Activated CD8-positive, alpha-beta memory T cell treated with anti-CD3 and anti-CD28 coated beads for 4 hours (primary cell): ENCODE results near the gene SPEG.

Experiments used
- DNase-seq, 2 donors: peaks; one replicate each; pipeline ENCODE4 v3.0.0-alpha.2; 2020; ENCODE audit warnings: low read depth in 2 of 2

The SPEG gene

DNA sequence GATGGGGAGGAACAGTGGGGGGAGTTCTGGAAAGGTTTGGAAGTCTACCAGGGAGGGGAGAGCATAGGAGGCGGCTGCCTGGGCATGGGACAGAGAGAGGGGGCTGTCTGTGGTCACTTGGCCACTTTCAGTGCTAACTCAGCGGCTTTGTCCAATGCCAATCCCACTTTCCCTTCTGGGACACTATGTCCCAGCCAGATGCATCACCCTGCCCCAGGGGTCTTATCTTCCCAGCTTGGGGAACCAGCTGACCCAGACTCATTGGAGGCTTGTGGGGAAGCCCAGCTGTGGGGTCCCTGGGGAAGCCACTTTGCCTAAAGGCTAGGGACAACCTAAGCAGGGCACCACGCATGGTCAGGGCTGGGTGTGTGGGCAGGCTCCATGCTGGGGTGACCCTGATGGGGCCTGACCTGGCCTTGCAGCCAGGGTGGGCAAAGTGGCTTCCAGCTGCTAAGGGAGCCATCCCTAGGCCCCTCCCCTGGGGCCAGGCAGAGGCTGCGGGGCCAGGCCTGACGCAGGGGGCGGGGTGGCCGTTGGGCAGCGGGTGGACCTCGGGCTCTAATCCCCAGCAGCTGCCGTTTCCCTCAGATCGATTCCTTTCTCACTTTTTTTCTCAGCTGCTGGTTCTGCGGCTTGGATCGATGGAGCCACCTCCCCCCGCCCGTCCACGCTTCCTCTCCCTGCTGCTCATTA is 78.0 kb downstream of the SPEG start:
- DNase-seq: no peak

DNA sequence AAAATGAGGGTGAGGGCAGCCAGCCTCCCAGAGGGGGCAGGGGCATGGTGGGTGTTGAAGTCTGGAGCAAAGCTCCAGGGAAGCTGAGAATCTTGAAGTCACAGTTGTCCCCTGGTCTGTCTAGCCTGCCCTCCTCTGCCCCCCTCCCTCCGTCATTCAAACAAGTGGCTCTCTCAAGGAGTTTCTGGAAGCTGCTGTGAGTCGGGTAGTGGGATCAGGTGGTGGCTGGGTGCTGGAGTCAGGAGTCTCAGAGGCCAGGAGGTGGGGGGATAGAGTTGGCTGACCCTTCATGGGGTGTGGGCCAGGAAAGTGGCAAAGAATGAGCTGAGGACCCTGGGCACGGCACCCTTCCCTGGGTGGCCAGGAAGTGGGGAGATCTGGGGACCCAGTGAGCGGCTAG is 79.1 kb downstream of the SPEG start:
- no peak for DNase-seq

DNA sequence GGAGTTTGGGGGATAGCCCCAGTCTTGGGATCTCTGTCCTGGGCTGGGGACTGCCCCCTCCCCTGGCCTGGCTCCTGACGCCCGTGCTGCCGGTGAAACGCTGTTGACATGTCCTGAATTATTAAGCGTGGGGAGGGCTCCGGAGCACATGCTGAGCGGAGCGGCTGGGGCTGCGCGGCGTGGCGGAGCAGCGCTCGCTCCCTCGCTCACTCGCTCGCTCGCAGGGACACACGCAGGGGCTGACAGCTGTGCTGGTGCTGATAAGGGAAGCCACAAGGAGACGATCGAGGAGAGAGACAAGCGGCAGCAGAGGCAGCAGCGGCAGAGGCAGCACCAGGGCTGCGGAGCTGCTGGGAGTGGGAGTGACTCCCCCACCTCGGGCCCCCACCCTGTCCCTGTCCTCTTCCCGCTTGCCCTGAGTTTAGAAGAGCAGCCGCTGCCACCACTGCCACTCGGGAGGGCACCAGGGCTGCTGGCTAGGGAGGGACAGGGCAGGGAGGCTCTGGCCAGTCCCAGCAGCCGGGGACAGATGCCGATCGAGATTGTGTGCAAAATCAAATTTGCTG is 79.6 kb downstream of the SPEG start, which contains the start of gene ASIC4:
Gene ASIC4, plus strand, starts transcription at position 287 of the 566 bp plus-strand sequence. Its CDS starts 243 bp downstream, at position 530.
- no peak for DNase-seq

DNA sequence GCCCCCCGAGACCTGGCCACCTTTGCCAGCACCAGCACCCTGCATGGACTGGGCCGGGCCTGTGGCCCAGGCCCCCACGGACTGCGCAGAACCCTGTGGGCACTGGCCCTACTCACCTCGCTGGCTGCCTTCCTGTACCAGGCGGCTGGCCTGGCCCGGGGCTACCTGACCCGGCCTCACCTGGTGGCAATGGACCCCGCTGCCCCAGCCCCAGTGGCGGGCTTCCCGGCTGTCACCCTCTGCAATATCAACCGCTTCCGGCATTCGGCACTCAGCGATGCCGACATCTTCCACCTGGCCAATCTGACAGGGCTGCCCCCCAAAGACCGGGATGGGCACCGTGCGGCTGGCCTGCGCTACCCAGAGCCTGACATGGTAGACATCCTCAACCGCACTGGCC is 80.2 kb downstream of the SPEG start:
- DNase-seq: no peak

DNA sequence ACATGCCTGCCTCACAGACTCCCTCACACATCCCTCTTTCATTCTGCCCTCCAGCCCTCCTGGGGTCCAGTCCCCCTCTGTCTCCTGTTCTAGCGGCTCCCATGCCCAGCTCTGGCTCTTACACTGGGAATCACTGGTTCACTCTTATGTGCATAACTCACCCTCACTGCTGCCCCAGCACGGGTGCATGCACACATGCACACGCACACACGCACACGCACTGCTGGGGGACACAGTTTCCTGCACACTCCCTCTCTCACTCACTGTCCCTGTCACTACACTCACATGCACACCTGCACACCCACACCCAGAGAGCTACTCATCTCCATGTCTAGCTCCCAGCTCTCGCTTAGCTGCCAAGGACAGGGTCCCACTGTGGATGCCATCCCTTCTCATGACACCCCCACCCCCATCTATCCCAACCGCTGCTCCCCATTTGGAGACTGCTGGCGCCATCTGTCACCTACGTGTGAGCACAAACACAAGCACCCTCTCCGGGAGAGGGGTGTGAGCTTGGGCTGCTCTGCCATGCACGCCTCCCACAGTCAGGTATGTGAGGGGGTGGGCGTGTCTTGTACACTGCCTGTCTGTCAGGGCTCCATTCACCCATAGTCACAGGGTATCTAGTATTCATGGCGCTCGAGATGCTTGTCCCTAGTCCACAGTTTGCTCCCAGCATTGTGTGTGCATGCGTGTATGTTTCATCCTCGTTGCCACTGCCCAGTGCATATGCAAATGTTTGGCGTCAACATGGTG is 81.4 kb downstream of the SPEG start:
- no peak for DNase-seq

DNA sequence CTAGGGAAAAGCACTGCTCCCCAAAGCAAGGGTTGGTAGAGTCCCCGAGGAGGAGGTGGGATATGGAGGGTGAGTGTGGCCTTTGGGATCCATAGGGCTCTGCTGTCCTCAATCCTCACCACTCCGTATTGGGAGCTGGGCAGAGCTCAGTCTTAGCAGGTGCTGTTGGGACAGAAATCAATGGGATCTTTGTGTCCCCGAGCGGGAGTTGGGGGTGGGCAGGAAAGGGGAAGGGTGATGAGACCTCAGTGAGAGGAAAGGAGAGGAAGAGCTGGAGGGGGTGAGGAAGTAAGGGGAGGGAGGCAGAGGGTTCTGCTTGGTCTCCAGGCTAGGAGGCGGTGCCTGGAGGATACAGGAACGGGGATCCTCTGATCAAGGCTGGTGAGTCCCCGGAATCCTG is 82.2 kb downstream of the SPEG start:
- no peak for DNase-seq

DNA sequence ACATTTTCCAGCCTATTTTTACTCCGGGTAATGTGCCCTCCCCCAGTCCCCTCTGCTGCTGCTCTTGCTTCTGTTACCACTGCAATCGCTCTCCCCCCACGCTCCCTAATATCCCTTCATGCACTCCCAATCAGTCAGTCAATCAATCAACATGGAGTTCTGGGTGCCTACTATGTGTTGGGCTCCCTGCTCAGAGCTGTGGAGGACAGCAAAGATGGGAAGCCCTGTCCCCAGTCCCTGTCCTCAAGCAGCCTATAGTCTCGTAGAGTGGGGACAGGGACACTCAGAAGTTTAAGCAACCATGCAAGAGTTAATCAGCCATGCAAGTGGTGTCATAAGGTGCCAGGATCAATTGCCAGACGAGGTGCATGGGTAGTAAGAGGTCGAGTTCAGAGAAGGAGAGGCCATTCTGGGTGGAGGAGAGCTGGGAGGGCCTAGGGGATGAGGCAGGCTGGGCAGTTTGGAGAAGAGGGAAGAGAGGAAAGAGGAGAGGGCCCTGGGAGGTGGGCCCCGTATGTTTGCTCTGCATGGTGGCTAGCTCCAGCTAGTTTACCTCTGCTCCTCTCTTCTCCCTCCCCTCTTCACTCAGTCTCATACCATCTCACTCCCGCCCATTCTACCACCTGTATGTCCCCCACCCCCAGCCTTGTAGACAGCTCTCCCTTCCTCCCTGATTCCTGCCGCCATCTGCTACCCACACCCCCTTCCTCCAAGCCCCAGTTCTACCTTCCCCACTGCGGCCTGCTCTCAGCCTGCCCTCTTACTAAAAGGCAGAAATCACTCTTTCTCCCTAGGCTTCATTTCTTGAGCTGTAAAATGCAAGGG is 83.5 kb downstream of the SPEG start:
- DNase-seq: no peak

DNA sequence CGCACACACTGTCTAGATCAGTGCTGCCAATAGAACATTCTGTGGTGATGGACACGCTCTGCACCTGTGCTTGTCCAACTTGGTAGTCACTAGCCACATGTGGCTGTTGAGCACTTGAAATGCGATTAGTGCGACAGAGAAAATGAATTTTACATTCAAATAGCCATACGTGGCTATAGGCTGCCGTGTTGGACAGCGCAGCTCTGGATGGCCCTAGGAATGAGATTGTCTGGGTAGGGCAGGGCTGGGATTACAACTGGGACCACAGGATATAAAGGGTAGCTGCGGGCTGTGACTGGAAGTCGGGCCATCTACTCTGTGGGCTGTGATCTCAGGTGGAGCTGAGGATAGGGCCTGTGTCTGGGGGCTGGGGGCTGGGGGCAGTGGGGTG is 84.9 kb downstream of the SPEG start:
- no peak for DNase-seq

DNA sequence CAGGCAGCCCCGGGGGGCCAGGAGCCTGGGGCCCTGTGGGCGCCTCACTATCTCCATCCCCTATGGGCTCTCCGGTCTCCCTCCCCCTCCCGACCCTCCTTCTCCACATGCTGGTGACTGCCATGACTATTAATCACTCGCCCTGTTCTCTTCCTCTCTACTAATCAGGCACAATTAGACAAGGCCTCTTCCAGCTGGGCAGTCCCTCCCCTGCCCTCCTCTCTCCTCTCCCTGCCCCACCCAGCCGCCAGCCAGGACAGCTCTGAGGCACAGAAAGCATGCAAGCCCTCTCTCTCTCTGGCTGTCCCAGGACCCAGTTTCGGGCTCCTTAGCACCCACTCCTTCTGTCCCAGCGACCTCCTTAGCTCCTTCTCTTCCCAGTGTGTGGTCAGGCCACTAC is 85.4 kb downstream of the SPEG start:
- DNase-seq: no peak

DNA sequence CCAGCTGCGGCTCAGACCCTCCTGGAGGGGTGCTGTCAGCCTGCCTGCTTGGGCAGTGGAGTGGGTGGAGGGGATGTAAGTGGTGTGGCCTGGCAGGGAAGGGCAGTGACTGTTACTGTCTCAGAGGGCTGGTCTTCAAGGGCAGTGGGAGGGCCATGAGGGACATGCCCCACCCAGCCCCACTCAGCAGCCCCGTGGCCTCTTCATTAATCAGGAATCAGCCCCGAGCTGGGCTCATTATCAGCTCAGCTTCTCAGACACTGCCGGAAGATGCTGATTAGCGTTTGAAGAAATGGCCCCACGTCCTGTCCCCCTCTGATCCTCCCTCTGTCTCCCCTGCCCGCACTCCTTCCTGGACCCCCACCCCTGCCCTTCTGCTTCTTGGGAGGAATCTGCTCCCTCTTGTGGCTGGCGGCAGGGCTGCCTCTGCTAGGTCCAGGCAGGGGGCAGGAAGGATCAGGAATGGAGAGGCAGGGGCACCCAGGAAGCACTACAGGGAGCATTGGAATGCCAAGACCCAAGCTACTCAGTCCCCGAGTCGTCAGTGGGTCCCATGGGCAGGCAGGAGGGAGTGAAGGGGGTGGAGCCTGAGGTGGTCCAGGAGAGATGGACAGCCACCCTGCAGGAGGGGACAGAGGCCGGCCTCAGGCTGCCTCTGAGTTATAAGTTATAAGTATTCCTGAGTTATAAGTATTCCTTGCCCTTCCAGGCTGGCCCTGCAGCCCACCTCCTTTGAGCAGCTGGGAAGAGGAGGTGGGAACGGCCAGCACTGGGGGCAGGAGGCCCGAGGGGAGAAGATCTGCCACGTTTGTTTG is 86.6 kb downstream of the SPEG start:
- DNase-seq: no peak

DNA sequence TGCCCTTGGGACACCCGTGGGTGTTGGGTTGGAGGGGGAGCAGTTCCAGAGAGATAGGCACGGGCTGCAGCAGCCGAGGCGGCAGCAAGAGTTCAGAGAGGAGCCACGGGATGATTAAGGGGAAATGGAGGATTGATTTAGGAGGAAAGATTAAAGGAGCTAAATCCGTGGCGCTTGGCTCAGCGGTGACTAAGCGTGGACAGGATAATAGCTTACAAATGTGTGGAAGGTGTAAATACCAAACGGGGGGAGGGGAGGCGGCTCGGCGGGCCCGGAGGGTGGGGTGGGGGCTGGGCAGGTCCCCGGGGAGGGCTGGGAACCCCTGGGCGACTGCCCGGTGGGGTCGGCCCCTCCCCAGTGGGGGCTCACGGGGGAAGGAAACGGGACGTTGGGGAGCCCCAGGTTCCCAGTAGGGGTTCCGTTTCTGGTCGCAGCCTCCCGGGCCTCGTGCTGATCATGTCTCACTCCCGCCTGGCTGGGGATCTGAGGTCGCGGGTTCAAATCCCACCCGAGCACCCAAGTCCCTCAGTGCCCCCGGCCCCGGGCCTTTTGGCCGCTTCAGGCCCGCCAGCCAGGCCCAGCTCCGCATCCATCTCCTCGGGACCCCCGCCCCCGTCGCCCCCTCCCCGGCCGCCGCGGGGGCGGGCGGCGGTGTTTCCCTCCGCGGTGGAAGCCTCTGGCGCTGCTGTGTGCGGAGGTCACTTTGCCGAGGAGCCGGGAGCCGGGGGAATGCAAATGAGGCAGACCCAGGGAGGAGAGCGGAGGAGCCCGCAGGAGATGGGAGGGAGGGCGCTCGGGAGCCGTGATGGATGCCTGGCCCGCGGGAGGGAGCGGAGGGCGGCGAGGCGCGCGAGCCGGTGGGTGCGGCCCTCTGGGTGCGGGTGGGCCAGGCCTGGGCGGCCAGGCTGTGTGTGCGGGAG is 87.7 kb downstream of the SPEG start:
- DNase-seq: no peak

DNA sequence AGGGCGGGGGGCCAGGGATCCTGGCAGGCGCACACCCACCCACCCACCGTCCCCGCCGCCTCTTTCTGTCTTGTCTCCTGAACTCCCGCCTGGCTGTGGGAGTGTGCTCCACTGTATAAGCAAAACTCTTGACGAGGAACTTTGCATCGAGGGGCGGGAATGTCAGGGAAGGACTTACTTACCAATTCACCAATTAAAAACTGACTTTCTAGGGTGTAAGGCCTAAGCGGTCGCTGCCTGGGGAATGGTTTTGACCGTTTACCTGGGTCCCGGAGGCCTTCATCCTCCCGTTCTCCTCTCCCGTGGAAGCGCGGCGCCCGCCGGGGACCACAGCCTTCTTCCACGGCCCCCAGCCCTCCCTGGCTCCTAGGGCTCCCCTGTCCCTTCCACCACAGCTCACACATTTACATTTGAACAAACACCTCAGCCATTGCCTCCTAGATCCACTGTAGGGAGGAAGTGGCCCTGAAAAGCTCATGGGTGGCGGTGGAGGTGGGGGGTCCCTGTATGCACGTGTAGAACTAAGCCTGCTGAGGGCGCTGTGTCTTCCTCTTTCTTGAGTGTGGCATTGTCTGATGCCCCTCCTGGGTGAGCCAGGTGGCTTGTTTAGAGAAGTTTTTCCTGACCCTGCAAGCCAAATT is 88.5 kb downstream of the SPEG start:
- DNase-seq: no peak

DNA sequence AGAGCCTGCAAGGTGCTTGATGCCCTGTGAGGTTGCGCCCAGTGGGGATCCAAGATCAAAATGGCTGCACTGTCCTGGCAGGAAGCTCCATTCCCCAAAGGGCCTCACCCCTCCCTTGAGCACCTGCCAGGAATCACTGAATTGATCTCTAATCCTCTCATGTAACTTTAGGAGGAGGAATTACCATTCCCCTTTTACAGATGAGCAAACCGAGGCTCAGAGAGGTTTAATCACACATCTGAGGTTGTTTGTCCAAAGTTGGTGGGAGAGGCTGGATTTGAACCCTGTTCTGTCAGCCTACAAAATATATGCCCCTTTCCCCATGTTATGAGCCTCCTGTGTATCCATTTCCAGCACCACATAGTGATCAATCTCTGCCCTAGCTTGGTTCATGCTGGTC is 90.2 kb downstream of the SPEG start:
- no peak for DNase-seq

DNA sequence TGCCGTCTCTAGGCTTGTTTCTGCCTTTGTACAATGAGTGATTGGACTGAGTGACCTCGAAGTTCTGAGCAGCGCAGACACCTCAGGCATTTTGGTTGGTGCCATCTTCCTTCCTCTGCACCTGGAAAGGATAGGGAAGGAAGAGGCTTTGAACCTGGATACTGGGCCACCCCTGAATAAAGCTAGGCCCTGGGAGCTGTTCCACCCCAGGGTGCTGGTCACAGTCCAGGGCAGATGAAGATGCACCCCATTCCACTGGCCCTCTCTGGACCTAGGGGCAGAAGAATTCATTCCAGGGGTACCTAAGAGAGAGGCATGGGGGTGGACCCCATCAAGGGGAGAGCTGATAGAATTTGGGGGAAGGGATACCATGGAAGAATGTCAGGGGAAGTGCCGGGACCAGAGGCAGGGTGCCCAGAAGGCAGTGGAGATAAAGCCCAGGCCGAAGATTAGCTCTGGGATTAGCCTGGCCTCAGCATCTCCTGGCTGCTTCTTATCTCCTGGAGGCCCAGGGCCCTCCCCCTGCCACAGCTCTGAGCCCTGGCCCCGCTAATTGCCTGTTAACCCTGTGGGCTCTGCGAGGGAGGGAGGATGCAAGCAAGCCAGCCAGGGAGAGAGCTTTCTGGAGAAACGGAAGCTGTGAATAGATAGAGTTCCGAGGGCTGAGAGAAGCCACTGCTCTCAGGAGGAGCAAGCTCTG is 91.0 kb downstream of the SPEG start:
- DNase-seq: no peak

DNA sequence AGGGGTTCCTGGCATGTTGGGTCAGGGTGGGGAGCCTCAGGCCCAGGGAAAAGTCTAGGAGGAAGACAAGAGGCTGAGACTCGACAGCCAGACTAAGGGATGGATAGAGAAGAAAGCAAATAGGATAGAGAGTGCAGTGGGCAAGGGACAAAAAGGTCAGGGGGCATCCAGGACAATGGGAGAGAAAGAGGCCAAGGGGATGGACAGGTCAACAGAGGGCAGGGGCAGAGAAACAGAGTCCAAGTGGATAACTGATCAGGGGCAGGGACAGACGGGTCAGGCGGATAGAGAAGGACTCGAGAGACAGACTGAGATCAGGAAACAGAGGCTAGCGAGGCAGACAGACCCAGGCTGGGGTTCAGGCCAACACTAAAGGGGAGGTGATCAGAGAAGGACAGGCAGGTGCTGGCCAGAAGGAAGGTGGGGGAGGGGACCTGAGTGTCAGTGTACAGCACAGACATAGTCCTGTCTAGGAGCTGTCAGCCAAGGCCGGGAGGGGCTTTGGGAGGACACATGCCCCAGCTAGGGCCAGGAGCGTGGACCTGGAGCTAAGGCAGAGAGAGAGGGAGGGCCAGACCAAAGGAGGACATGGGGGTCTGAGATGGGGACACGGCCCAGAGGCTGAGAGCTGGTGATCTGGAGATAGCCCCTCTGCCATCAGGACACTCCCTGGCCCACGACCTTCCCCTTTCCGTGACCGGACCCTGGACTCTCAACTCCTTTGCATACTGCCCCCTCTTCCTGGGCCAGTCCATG is 91.9 kb downstream of the SPEG start:
- no peak for DNase-seq

DNA sequence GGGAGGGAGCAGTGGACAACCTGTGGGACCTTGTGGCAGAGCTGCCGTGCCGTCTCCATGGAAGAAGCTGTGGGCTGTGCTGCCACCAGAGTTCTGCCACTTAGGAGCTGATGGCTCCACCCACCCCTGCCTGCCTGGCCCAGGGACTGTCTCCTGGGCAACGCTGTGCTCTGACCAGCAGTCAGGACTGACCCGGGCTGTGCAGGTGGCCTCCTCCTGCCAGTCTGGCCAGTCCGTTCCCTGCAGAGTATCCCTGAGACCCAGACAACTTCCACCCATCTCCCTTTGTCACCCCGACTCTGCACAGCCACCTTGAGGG is 92.4 kb downstream of the SPEG start:
- no peak for DNase-seq

DNA sequence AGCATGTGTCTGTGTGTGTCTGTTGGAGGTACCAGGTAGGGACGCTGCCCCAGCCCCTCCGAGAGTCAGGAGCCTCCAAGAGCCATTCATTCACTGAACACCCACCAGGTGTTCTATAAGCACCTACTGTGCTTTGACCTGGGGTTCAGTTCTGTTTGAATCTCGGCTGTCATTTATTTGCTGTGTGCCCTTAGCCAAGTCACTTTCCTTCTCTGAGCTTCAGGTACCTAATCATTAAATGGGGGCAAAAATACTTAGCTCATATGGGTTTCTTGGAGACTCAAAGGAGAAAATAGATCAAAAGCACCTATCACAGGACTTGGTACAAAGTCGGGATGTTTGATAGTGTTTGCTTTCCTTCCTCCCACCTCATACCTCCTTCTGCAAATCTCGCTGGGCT is 92.8 kb downstream of the SPEG start:
- DNase-seq: no peak
